Activated CD8-positive, alpha-beta T cell treated with anti-CD3 and anti-CD28 coated beads, Interleukin-2, amount 10 ng/mL, durations not matched to agents 7 days and 5 days (primary cell): ENCODE results near the gene CHRNA5. TPM values are rescaled to one million over a fixed set of nuclear protein-coding genes. Genes with fewer than 3 reads are reported as not detected.
A peak's percentile ranks its signal among the peaks of the same experiment; 100 is the strongest.

Experiments used
- ATAC-seq: fragments of 150-1000 bp; cut with Tn5 transposase; one replicate; pipeline ENCODE4 v1.10.0; 2021; ENCODE audit warnings: moderate library complexity
- CTCF ChIA-PET: fragments of 350-600 bp; sonication (Branson Sonifier 250); formaldehyde crosslinking; loops from one replicate; lab custom pipeline; 2021; ENCODE audit warnings: antibody characterized with exemption; lab: Charles Lee
- POLR2A ChIA-PET: fragments of 350-600 bp; sonication (Branson Sonifier 250); formaldehyde crosslinking; loops from one replicate; lab custom pipeline; 2021; ENCODE audit warnings: antibody characterized with exemption; lab: Charles Lee
- DNase-seq: peaks from one replicate; pipeline ENCODE4 v3.0.0-alpha.2; 2020
- H3K27ac Mint-ChIP-seq: one replicate; pipeline ENCODE4 v1.8.0; 2021; ENCODE audit warnings: mild to moderate bottlenecking, mixed read lengths
- H3K27me3 Mint-ChIP-seq: one replicate; pipeline ENCODE4 v1.8.0; 2021; ENCODE audit warnings: low read depth, mixed read lengths
- H3K36me3 Mint-ChIP-seq: one replicate; pipeline ENCODE4 v1.8.0; 2021; ENCODE audit warnings: low read depth, mixed read lengths
- H3K4me1 Mint-ChIP-seq: one replicate; pipeline ENCODE4 v1.8.0; 2021; ENCODE audit warnings: low read depth, mixed read lengths
- H3K4me3 Mint-ChIP-seq: one replicate; pipeline ENCODE4 v1.8.0; 2021; ENCODE audit warnings: mild to moderate bottlenecking, mixed read lengths
- H3K9me3 Mint-ChIP-seq: one replicate; pipeline ENCODE4 v1.8.0; 2022; ENCODE audit warnings: mixed read lengths; ENCODE audit not compliant: insufficient read depth
- total RNA-seq, 2 experiments: library from RNA; stranded (reverse); gene quantifications; one replicate each; pipeline ENCODE4 v1.2.3, GENCODE V29; 2021

Gene CHRNA5
- total RNA-seq, 2 experiments from 2014 or later = 2.1 to 2.7 TPM

- H3K9me3 Mint-ChIP-seq = no peaks in the 10 kb centered on the region
- DNase-seq (no peak), ATAC-seq (no peak)
- no peaks in the 10 kb centered on the region for H3K36me3 Mint-ChIP-seq
- ChIA-PET CTCF (interaction anchor here (1.0 to 1.1 kb wide), 4 partner anchors 8 to 79 kb away, joined by 3 to 4 read pairs (median 4); no protein-coding TSS in a partner anchor), POLR2A (no interaction called here)
- no peak overlapping the region for H3K4me3 Mint-ChIP-seq
- no peak overlapping the region for H3K27ac Mint-ChIP-seq
- H3K4me1 Mint-ChIP-seq = no peaks in the 10 kb centered on the region
- peaks cover 8% of the 10 kb centered on the region for H3K27me3 Mint-ChIP-seq
Observed at GRCh38 chr15:78630886-78631633, 65.7 kb downstream of the CHRNA5 start.

- Mint-ChIP-seq H3K4me1 (no peaks in the 10 kb centered on the region), H3K4me3 (no peak overlapping the region), H3K36me3 (no peaks in the 10 kb centered on the region), H3K27ac (no peak overlapping the region), H3K9me3 (no peaks in the 10 kb centered on the region), H3K27me3 (peaks cover 7% of the 10 kb centered on the region)
- no peak for ATAC-seq
- ChIA-PET CTCF (no interaction called here), POLR2A (no interaction called here)
- DNase-seq = no peak
Observed at GRCh38 chr15:78633348-78633747, 68.0 kb downstream of the CHRNA5 start.

GRCh38 chr15:78634210-78635145 is 69.2 kb downstream of the CHRNA5 start:
- Mint-ChIP-seq H3K27ac (no peak overlapping the region), H3K4me1 (no peaks in the 10 kb centered on the region), H3K4me3 (no peak overlapping the region), H3K27me3 (peaks cover 7% of the 10 kb centered on the region), H3K9me3 (no peaks in the 10 kb centered on the region), H3K36me3 (no peaks in the 10 kb centered on the region)
- DNase-seq (no peak), ATAC-seq (no peak)
- CTCF ChIA-PET = interaction anchor here (2.7 kb wide), 1 partner anchor 75 kb away, joined by 7 read pairs; no protein-coding TSS in a partner anchor
- POLR2A ChIA-PET = interaction anchor here (1.1 kb wide), 1 partner anchor 17 kb away, joined by 3 read pairs; no protein-coding TSS in a partner anchor

DNA sequence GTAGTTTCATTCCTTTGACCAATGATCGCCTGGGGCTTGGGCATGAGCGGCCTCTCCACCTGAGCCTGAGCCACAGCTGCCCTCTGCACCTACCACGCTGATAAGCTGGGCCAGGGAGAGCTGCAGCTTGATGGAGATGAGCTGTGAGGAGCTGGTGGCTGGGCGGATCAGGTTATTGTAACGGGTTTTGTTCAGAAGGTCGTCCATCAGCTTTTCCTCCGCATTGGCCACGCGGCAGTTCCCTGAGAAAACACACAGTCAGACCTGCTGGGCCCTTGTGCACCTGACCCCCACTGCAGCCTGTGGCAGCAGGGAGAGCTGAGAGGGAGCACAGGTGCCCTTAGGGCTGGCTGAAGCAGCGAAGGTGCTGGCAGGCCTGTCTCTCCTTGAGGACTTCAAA is 70.0 kb downstream of the CHRNA5 start:
- Mint-ChIP-seq H3K4me1 (no peaks in the 10 kb centered on the region), H3K27ac (no peak overlapping the region), H3K36me3 (no peaks in the 10 kb centered on the region), H3K27me3 (peaks cover 9% of the 10 kb centered on the region), H3K4me3 (no peak overlapping the region), H3K9me3 (no peaks in the 10 kb centered on the region)
- ATAC-seq (no peak), DNase-seq (no peak)
- ChIA-PET CTCF (interaction anchor here (0.9 to 2.7 kb wide), 2 partner anchors 16 to 74 kb away, joined by 3 to 7 read pairs; no protein-coding TSS in a partner anchor), POLR2A (interaction anchor here (0.6 kb wide), 1 partner anchor 45 kb away, joined by 3 read pairs; no protein-coding TSS in a partner anchor)

- POLR2A ChIA-PET = no interaction called here
- Mint-ChIP-seq H3K9me3 (no peaks in the 10 kb centered on the region), H3K27me3 (peaks cover 12% of the 10 kb centered on the region), H3K4me3 (no peak overlapping the region), H3K27ac (no peak overlapping the region), H3K4me1 (peaks cover 3% of the 10 kb centered on the region), H3K36me3 (no peaks in the 10 kb centered on the region)
- ATAC-seq (no peak), DNase-seq (no peak)
- CTCF ChIA-PET = interaction anchor here (0.9 to 2.7 kb wide), 2 partner anchors 17 to 73 kb away, joined by 3 to 7 read pairs; no protein-coding TSS in a partner anchor
Observed at GRCh38 chr15:78636378-78636859, 71.1 kb downstream of the CHRNA5 start.

DNA sequence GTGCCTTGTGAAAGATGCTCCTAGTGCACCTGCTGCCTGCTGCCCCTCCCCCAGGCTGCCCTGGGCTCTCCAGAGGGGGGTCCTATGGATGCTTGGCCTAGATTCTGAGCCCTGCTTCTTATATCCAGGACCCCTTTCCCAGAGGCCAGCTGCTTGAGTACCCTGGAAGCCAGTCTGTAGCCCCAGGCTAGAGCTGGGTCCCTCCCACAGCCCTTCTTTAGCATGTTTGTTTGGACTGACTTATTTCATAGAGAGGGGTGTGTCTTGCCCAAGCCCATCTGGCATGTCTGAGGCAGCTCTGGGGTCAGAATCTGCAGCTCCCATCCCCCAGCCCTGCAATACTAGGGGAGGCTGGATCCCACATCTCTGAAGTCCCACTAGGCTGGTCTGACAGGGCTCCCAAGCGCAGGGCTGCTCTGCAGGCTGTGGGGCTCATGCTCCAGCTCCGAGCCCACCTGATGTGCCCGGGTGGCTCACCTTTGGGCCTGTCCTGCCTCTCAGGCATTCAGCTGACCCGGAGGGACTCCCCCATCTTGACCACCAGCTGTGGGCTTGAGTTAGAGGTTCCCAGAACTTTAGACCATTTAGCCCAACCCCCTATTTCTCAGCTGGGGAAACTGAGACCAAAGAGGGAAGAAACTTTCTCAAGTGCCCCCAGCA is 72.6 kb downstream of the CHRNA5 start:
- CTCF ChIA-PET = interaction anchor here (0.6 to 3.9 kb wide), 3 partner anchors 72 to 113 kb away, joined by 3 to 37 read pairs (median 11); no protein-coding TSS in a partner anchor
- no peak overlapping the region for H3K4me3 Mint-ChIP-seq
- peaks cover 5% of the 10 kb centered on the region for H3K4me1 Mint-ChIP-seq
- no peak for DNase-seq
- no peak overlapping the region for H3K27ac Mint-ChIP-seq
- POLR2A ChIA-PET = no interaction called here
- no peaks in the 10 kb centered on the region for H3K36me3 Mint-ChIP-seq
- no peaks in the 10 kb centered on the region for H3K9me3 Mint-ChIP-seq
- peaks cover 12% of the 10 kb centered on the region for H3K27me3 Mint-ChIP-seq
- no peak for ATAC-seq

GRCh38 chr15:78638658-78639314 is 73.5 kb downstream of the CHRNA5 start:
- Mint-ChIP-seq H3K27ac (no peak overlapping the region), H3K36me3 (no peaks in the 10 kb centered on the region), H3K4me3 (no peak overlapping the region), H3K27me3 (peaks cover 12% of the 10 kb centered on the region), H3K9me3 (no peaks in the 10 kb centered on the region), H3K4me1 (peaks cover 5% of the 10 kb centered on the region)
- POLR2A ChIA-PET = no interaction called here
- ATAC-seq = peak; percentile 56
- peak; percentile 54 for DNase-seq
- CTCF ChIA-PET = interaction anchor here (0.9 to 3.9 kb wide), 10 partner anchors 8 to 169 kb away, joined by 3 to 37 read pairs (median 4); no protein-coding TSS in a partner anchor

- POLR2A ChIA-PET = no interaction called here
- DNase-seq = no peak
- ATAC-seq = no peak
Observed at GRCh38 chr15:78640527-78641101, 75.3 kb downstream of the CHRNA5 start.

DNA sequence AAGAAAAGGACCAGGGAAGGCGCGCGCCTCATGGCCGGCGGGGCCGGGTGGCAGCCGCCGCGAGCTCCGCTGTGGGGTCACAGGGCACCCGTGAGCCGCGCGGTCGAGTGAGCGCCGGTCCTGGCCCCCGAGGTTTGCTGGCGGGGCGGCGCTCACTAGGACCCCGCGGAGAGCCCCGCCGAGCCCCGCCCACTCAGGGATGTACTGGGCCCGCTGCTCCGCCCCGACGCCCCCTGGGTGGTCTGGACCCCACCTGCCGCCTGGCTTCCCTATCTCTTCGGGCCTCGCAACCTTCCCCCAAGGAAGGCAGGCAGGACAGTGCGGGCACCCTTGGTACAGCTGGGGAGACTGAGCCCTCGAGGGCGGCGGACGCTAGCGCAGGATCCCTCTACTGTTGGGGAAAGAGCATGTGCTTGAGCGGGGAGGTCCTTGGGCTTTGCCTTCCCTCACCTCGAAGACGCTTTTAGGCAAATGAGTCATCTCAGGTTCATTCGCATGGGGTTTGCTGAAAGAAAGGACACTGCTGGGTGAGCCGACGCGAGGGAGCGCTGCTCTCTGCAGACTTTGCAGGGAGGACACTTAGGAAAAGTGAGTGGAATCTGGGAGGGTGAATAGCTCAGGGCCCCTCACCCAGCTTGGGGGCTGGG is 75.9 kb downstream of the CHRNA5 start, which contains the start of gene CHRNB4:
CHRNB4 (minus strand) TSS at position 109 of the 647 bp plus-strand sequence; CDS start at position 32, 77 bp downstream.
- Mint-ChIP-seq H3K4me3 (peak within 1 kb of the TSS; percentile 50), H3K27me3 (peaks cover 15% of the 10 kb centered on the region), H3K27ac (no peak within 1 kb of the TSS)

More at GRCh38 chr15:78640527-78641101, 75.3 kb downstream of the CHRNA5 start:
- Mint-ChIP-seq H3K36me3 (no peaks in the 10 kb centered on the region), H3K4me1 (peaks cover 5% of the 10 kb centered on the region), H3K27ac (no peak overlapping the region), H3K4me3 (peak overlapping the region; percentile 50), H3K27me3 (peaks cover 12% of the 10 kb centered on the region), H3K9me3 (no peaks in the 10 kb centered on the region)
- CTCF ChIA-PET = interaction anchor here (3.9 kb wide), 1 partner anchor 69 kb away, joined by 37 read pairs; no protein-coding TSS in a partner anchor

More for the DNA sequence above, 75.9 kb downstream of the CHRNA5 start, which contains the start of gene CHRNB4:
- H3K9me3 Mint-ChIP-seq = no peaks in the 10 kb centered on the region
- peak; percentile 74 for ATAC-seq
- CTCF ChIA-PET = interaction anchor here (3.9 kb wide), 1 partner anchor 69 kb away, joined by 37 read pairs; no protein-coding TSS in a partner anchor
- DNase-seq = no peak
- POLR2A ChIA-PET = interaction anchor here (0.5 kb wide), 1 partner anchor 349 kb away, joined by 3 read pairs; no protein-coding TSS in a partner anchor
- peaks cover 5% of the 10 kb centered on the region for H3K4me1 Mint-ChIP-seq
- no peaks in the 10 kb centered on the region for H3K36me3 Mint-ChIP-seq
